ENCODE results near the gene POLR2B. TPM values are rescaled to one million over a fixed set of nuclear protein-coding genes. Genes with fewer than 3 reads are reported as not detected.
A peak's percentile ranks its signal among the peaks of the same experiment; 100 is the strongest.
"Not testable (repeated sequence)": the region's sequence is repeated elsewhere in the genome, so short reads cannot be mapped to it uniquely, and the experiment has no call there.

POLR2B gene
- 66.5 TPM for polyA plus RNA-seq (2013, experiment 1 of 2; ENCODE audit: insufficient read length)
- polyA plus RNA-seq (2013, experiment 2 of 2; ENCODE audit: insufficient read length): 47.1 TPM

DNA sequence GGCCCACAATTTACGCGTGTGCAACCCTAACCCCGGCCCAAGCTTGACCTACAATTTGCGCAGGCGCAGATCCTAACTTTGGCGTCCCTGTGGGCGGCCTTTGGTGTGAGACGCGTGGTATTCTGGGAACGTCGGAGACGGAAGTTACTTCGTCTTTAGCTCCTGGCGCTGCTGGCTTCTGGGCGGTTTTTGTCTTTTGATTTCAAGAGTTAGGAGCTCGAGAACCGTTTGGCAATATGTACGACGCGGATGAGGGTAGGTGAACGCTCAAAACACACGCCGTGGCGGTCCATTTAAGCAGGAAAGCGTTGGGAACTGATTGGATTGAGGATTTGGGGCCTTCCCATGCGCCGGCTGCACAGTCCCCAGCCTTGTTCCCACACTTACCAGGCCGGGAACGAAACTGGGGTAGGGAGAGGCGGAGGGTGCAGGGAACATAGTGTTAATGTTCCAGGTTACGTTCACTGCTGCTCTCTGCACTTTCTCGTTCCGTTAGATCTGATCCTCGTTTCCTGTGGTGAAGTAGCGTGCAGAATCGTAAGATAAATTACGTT, at the start of gene POLR2B:
Gene POLR2B (plus strand): TSS at position 147 of the 554 bp plus-strand sequence. CDS start 90 bp downstream, at position 237.
- peak; percentile 94 for DNase-seq

GRCh38 chr4:56930638-56931037, 48.1 kb upstream of the POLR2B start:
- DNase-seq: no peak

DNA sequence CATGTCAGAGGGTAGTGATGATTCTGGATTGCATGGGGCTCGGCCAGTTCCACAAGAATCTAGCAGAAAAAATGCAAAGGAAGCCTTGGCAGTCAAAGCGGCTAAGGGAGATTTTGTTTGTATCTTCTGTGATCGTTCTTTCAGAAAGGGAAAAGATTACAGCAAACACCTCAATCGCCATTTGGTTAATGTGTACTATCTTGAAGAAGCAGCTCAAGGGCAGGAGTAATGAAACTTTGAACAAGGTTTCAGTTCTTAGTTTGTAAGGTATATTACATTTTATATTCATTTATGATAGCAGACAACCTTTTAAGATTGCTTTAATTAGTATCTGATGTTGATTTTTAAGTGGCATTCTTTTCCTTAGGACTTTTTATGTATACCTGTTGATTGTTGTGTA, 46.8 kb upstream of the POLR2B start:
- DNase-seq: no peak

GRCh38 chr4:56937262-56937661, 41.4 kb upstream of the POLR2B start:
- peak; percentile 94 for DNase-seq

- not testable (repeated sequence) for DNase-seq
Observed at GRCh38 chr4:56939826-56940225, 38.9 kb upstream of the POLR2B start.

GRCh38 chr4:56940403-56940802, 38.3 kb upstream of the POLR2B start:
- DNase-seq: no peak

GRCh38 chr4:56940971-56941370, 37.7 kb upstream of the POLR2B start:
- DNase-seq: no peak

DNA sequence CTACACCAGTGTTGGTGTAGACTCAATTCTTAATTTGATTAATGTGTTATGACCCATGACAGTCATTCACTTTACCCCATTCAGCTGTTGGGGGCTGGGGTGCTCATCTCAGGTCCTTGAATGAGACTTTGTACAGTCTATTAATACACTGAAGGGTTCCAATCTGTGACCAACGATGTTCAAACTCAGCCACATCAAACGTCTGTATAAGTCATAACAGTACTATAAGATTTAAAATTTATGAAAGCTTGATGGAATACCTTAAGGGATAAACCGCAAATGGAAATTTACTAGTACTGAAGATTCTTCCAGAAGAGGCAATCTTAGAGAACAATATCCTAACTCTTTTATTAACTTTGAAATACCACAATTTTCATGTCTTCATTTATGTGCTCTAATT, 37.3 kb upstream of the POLR2B start:
- no peak for DNase-seq

- DNase-seq: no peak
Observed at GRCh38 chr4:56953680-56954520, 24.8 kb upstream of the POLR2B start.

GRCh38 chr4:56958111-56958517, 20.6 kb upstream of the POLR2B start:
- DNase-seq: peak; percentile 94

DNA sequence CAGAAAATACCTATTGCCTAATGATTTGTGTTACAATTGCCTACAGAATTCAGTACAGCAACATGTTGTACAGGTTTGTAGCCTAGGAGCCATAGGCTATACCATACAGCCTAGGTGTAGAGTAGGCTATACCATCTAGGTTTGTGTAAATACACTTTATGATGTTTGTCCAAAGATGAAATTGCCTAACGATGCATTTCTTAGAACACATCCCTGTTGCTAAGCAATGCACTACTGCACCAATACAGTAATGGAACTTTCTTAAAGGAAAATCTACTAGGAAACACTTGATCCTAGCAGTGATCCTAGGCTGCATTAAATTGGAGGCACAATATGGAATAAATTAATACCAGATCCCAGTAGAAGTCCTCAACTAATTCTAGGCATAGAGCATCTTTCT, 19.6 kb upstream of the POLR2B start:
- DNase-seq: no peak

GRCh38 chr4:56961107-56961500, 17.6 kb upstream of the POLR2B start:
- no peak for DNase-seq

- DNase-seq: no peak
Observed at GRCh38 chr4:56971383-56971782, 7.3 kb upstream of the POLR2B start.

DNA sequence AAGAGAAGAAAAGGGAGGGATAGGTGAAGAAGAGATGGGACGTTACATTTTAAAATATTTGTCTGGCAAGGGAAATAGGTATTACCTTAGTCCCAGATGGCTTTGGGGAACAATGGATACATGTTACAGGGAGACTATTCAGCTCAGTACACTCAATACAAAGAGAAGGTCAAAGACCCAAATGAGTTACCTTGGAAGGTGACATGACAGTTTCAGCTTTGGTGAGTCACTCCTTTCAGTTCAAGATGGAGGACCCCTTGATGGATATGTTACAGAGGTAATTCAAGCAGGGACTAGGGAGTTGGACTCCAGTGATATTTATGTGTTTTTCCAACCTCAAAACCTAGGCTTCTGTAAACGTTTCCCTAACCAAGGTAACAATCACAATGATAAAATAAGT, 6.3 kb upstream of the POLR2B start:
- no peak for DNase-seq

DNA sequence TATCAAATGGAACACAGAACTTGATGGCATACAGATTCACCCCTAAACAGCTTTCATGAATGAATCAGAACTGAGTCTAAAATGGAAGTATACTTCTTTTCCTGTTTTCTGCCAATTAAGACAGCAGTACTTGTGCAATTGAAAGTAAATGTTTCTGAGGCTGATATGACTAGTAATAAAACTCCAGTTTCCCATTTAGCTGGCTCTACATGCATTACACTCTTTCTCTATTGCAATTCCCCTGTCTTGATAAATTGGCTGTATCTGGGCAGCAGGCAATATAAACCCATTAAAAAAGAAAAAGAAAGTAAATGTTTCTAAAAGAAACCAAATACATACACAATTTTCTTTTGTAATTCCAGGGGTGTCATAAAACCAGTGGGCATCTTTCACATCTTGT, 5.9 kb upstream of the POLR2B start:
- no peak for DNase-seq

- no peak for DNase-seq
Observed at GRCh38 chr4:56973336-56973735, 5.4 kb upstream of the POLR2B start.

- DNase-seq: no peak
Observed at GRCh38 chr4:56976283-56976836, 2.3 kb upstream of the POLR2B start.

DNA sequence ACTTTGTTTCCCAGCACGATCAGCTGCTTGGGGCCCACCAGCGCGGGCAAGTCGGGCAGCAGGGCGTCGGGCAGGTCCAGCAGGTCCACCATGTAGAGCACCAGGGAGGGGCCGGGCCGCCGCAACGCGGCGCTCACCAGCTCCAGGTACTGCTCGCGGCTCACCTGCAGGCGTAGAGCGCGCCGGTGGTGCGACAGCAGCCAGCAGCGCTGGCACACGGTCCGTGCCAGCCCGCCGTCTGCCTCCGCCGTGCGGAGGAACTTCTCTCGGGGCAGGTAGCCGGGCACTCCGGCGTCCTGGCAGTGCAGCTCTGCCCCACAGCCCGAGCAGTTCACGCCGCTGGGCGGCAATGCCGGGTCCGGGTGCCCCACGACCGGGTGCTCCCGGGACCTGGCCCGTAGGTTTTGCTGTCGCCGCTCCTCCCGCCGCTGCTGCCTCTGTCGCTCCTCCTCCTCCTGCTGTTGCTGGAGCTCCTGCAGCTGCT, 1.8 kb upstream of the POLR2B start:
- no peak for DNase-seq

- peak; percentile 99 for DNase-seq
Observed at GRCh38 chr4:56977321-56978012, 1.2 kb upstream of the POLR2B start, which contains the start of gene NOA1. Gene NOA1, minus strand, starts transcription at chr4:56977606. Its CDS starts 21 bp downstream, at chr4:56977585.

DNA sequence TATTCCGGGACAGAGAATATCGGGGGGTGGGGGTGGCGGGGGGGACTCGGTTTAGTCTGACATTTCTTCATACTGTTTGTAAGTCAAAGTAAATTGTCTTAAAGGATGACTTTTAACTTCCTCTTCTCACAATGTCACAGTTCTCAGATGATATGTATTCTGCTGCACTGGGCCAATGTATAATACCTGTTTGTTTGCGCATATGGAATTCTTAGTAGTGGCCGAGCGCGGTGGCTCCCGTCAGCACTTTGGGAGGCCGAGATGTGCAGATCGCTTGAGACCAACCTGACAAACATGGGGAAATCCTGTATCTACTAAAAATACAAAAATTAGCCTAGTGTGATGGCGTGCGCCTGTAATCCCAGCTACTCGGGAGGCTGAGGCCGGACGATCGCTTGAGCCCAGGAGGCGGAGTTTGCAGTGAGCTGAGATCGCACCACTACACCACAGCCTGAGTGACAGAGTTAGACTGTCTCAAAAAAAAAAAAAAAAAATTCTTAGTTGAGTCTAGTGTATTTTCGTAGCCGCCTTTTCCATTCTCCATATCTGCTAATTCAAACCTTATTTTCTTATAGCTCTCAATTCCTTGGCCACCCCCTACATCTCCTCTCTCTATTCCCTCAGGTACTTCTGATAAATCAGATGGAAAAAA, 851 bp downstream of the POLR2B start:
- peak; percentile 46 for DNase-seq

DNA sequence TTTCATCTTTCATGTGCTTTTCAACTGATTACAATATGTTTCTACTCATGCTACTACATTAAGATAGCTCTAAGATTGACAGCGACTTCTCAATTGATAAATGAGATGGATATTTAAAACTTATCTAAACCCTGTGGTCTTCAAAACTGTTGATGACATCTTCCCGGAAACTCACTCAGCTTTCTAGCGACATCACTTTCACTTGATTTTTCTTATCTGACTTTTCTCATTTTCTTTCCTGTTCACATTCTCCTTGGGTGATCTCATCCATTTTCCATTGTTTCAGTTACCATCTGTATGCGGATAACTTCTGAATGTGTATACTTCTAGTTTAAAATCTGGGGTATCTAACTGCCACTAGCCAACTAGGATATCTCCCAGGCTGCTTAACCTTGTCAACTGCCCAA, 3.1 kb downstream of the POLR2B start:
- DNase-seq: peak; percentile 68

DNA sequence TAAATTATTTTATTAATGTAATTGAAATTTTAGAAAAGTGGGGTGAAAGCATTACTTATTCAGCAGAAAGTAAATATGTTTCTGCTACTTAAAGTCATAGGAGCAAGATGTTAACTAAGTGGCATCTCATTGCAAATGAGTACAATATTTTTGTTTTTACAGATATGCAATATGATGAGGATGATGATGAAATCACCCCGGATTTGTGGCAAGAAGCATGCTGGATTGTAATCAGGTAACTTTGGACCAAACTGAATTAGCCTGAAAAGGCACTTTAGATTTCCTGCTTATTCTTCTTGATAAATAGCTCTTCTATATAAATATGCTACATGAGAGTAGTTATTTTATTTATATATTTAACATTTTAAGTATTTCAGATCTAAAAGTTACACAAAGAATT, 7.5 kb downstream of the POLR2B start:
- DNase-seq: no peak

Data from fibroblast of skin of back (primary cell).